ENCODE results near the gene EIF1AD.

GRCh38 chr11:65968600-65969482 is 33.1 kb downstream of the EIF1AD start:
- TF ChIP-seq POLR2A (IDR thresholded peaks at IDR 0.05) (no peak), CTCF (IDR thresholded peaks at IDR 0.05) (no peak)
